Measurements from ENCODE around the gene ARHGEF39.

DNA sequence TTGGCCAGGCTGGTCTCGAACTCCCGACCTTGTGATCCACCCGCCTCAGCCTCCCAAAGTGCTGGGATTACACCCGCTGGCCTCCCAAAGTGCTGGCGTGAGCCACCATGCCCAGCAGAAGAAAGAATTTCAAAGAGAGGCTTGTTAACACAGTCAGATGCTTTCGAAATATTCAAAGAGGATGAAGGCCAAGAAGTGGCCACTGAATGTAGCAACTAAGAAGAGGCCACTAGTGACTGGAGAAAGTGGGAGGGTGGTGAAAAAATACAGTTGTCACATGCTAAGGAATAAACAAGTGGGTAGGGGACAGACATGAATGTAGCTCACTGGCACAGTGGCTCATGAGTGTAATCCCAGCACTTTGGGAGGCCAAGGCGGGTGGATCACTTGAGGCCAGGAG, 37.7 kb upstream of the ARHGEF39 start:
- TF ChIP-seq EZH2 (IDR thresholded peaks at IDR 0.05; ENCODE audit: insufficient read depth, poor library complexity, severe bottlenecking) (no peak), EZH2phosphoT487 (IDR thresholded peaks at IDR 0.05; ENCODE audit: insufficient read depth, low read depth) (no peak)
